H9 (cell line): Measurements from ENCODE around the gene LPCAT1. TPM values are rescaled to one million over a fixed set of nuclear protein-coding genes. Genes with fewer than 3 reads are reported as not detected.

ENCODE experiments used
- DNase-seq: peaks from one replicate; pipeline ENCODE4 v3.0.0-alpha.2; 2017
- H2AFZ ChIP-seq: one replicate; pipeline ENCODE4 v1.6.1; 2013; ENCODE audit warnings: mild to moderate bottlenecking, low read length, control low read depth, moderate library complexity
- H2AK5ac ChIP-seq: 2 replicates; pipeline ENCODE4 v1.6.1; 2013; ENCODE audit warnings: low read length, control low read depth, mixed read lengths; ENCODE audit not compliant: insufficient read length
- H2BK120ac ChIP-seq: one replicate; pipeline ENCODE4 v1.6.1; 2013; ENCODE audit warnings: low read depth, mild to moderate bottlenecking, low read length, control low read depth, inconsistent platforms; ENCODE audit not compliant: poor library complexity, severe bottlenecking
- H2BK12ac ChIP-seq: 2 replicates; pipeline ENCODE4 v1.6.1; 2013; ENCODE audit warnings: low read length, control low read depth, mixed read lengths, low read depth; ENCODE audit not compliant: insufficient read length
- H2BK15ac ChIP-seq: 2 replicates; pipeline ENCODE4 v1.6.1; 2013; ENCODE audit warnings: low read depth, low read length, control low read depth
- H2BK20ac ChIP-seq: one replicate; pipeline ENCODE4 v1.6.1; 2013; ENCODE audit warnings: low read depth, mild to moderate bottlenecking, low read length, control low read depth, inconsistent platforms; ENCODE audit not compliant: poor library complexity, severe bottlenecking
- H2BK5ac ChIP-seq: 2 replicates; pipeline ENCODE4 v1.6.1; 2013; ENCODE audit warnings: low read length, control low read depth, mixed read lengths; ENCODE audit not compliant: insufficient read length
- H3K14ac ChIP-seq: 2 replicates; pipeline ENCODE4 v1.6.1; 2013; ENCODE audit warnings: low read length, control low read depth; ENCODE audit not compliant: insufficient read depth
- H3K18ac ChIP-seq: 2 replicates; pipeline ENCODE4 v1.6.1; 2013; ENCODE audit warnings: low read depth, mild to moderate bottlenecking, mixed read lengths, low read length, control low read depth; ENCODE audit not compliant: insufficient read length
- H3K23ac ChIP-seq: 2 replicates; pipeline ENCODE4 v1.6.1; 2013; ENCODE audit warnings: low read length, control low read depth, mixed read lengths, low read depth; ENCODE audit not compliant: insufficient read length
- H3K23me2 ChIP-seq: 2 replicates; pipeline ENCODE4 v1.6.1; 2013; ENCODE audit warnings: low read depth, mild to moderate bottlenecking, mixed read lengths, low read length, control low read depth; ENCODE audit not compliant: insufficient read length, poor library complexity, severe bottlenecking
- H3K27ac ChIP-seq: 2 replicates; pipeline ENCODE4 v1.5.1; 2013; ENCODE audit warnings: low read length, control low read depth, mixed read lengths, low read depth; ENCODE audit not compliant: insufficient read length
- H3K27me3 ChIP-seq: 2 replicates; pipeline ENCODE4 v1.6.1; 2013; ENCODE audit warnings: low read length, control low read depth, inconsistent platforms; ENCODE audit not compliant: insufficient read depth
- H3K4ac ChIP-seq: 2 replicates; pipeline ENCODE4 v1.6.1; 2013; ENCODE audit warnings: low read depth, mild to moderate bottlenecking, control low read depth, inconsistent platforms, low read length, moderate library complexity
- H3K4me1 ChIP-seq: 2 replicates; pipeline ENCODE4 v1.6.1; 2013; ENCODE audit warnings: low read length, control low read depth, inconsistent platforms; ENCODE audit not compliant: insufficient read depth
- H3K4me2 ChIP-seq: 2 replicates; pipeline ENCODE4 v1.6.1; 2013; ENCODE audit warnings: low read length, control low read depth, mixed read lengths; ENCODE audit not compliant: insufficient read length, insufficient read depth
- H3K56ac ChIP-seq: 2 replicates; pipeline ENCODE4 v1.6.1; 2013; ENCODE audit warnings: low read depth, mild to moderate bottlenecking, mixed read lengths, low read length, control low read depth; ENCODE audit not compliant: insufficient read length
- H3K79me1 ChIP-seq: 2 replicates; pipeline ENCODE4 v1.6.1; 2013; ENCODE audit warnings: low read depth, mild to moderate bottlenecking, moderate library complexity, low read length, control low read depth, inconsistent platforms; ENCODE audit not compliant: insufficient read depth, poor library complexity, severe bottlenecking
- H3K79me2 ChIP-seq: 2 replicates; pipeline ENCODE4 v1.6.1; 2013; ENCODE audit warnings: low read length, control low read depth, inconsistent platforms; ENCODE audit not compliant: insufficient read depth
- H3K9ac ChIP-seq: 2 replicates; pipeline ENCODE4 v1.6.1; 2013; ENCODE audit warnings: low read length, control low read depth, mixed read lengths; ENCODE audit not compliant: insufficient read length; ENCODE audit errors: extremely low read depth
- H3K9me3 ChIP-seq: one replicate; pipeline ENCODE4 v1.6.1; 2013; ENCODE audit warnings: low read depth, low read length, inconsistent platforms; ENCODE audit not compliant: control insufficient read depth
- H3T11ph ChIP-seq: one replicate; pipeline ENCODE4 v1.6.1; 2013; ENCODE audit warnings: mild to moderate bottlenecking, low read length, control low read depth, inconsistent platforms
- H4K20me1 ChIP-seq: one replicate; pipeline ENCODE4 v1.6.1; 2013; ENCODE audit not compliant: control insufficient read depth, insufficient read length, insufficient read depth
- H4K5ac ChIP-seq: 2 replicates; pipeline ENCODE4 v1.6.1; 2013; ENCODE audit warnings: low read depth, mild to moderate bottlenecking, mixed read lengths, low read length, control low read depth; ENCODE audit not compliant: insufficient read length
- H4K8ac ChIP-seq: replicated peaks from 2 replicates; pipeline ENCODE4 v1.6.1; 2013; ENCODE audit warnings: low read length, control low read depth, mixed read lengths, low read depth; ENCODE audit not compliant: insufficient read length
- H4K91ac ChIP-seq: 2 replicates; pipeline ENCODE4 v1.6.1; 2013; ENCODE audit warnings: low read depth, mild to moderate bottlenecking, moderate library complexity, mixed read lengths, low read length, control low read depth; ENCODE audit not compliant: insufficient read length
- H3K27ac Mint-ChIP-seq, 3 experiments: 2 replicates in 2 of 3; 3 replicates in 1 of 3; pipeline ENCODE4 v1.8.0; 2020 to 2021; ENCODE audit warnings: mixed read lengths in 3 of 3, mild to moderate bottlenecking in 1 of 3, moderate library complexity in 1 of 3
- H3K27me3 Mint-ChIP-seq: 2 replicates; pipeline ENCODE4 v1.8.0; 2021; ENCODE audit warnings: low read depth, mild to moderate bottlenecking, moderate library complexity, mixed read lengths
- H3K36me3 Mint-ChIP-seq, 3 experiments: 2 replicates in 2 of 3; 3 replicates in 1 of 3; pipeline ENCODE4 v1.8.0; 2020 to 2021; ENCODE audit warnings: low read depth in 3 of 3, mixed read lengths in 3 of 3; ENCODE audit not compliant: insufficient read depth in 1 of 3
- H3K4me1 Mint-ChIP-seq, 2 experiments: 2 replicates each; pipeline ENCODE4 v1.8.0; 2020; ENCODE audit warnings: mixed read lengths in 2 of 2
- H3K4me3 Mint-ChIP-seq, 2 experiments: 2 replicates in 1 of 2; 3 replicates in 1 of 2; pipeline ENCODE4 v1.8.0; 2020 to 2021; ENCODE audit warnings: mild to moderate bottlenecking in 2 of 2, mixed read lengths in 2 of 2, moderate library complexity in 1 of 2
- H3K9me3 Mint-ChIP-seq, 2 experiments: 2 replicates in 1 of 2; 3 replicates in 1 of 2; pipeline ENCODE4 v1.8.0; 2020; ENCODE audit warnings: mild to moderate bottlenecking in 2 of 2, mixed read lengths in 2 of 2, moderate library complexity in 1 of 2
- WGBS: extraction: QIAGEN DNeasy Blood & Tissue Kit; methylation state at CpG from one replicate; pipeline ENCODE4 v1.1.7; 2013; ENCODE audit warnings: missing lambda C conversion rate, low lambda C conversion rate, mixed read lengths; ENCODE audit not compliant: insufficient read length; ENCODE audit errors: extremely low coverage; 5-methylcytosine and 5-hydroxymethylcytosine counted together
- total RNA-seq: library from RNA; stranded (reverse); gene quantifications from 2 replicates; pipeline ENCODE4 v1.2.1, GENCODE V29; 2021
- TF ChIP-seq, protein P1 (sequence below): fragments of 200-600 bp; sonication (generic); conservative IDR thresholded peaks from 3 replicates; pipeline ENCODE4 v1.8.0; 2021; ENCODE audit warnings: antibody characterized with exemption, mild to moderate bottlenecking

LPCAT1 gene
- total RNA-seq, 1 experiment from 2014 or later: 231 TPM

DNA sequence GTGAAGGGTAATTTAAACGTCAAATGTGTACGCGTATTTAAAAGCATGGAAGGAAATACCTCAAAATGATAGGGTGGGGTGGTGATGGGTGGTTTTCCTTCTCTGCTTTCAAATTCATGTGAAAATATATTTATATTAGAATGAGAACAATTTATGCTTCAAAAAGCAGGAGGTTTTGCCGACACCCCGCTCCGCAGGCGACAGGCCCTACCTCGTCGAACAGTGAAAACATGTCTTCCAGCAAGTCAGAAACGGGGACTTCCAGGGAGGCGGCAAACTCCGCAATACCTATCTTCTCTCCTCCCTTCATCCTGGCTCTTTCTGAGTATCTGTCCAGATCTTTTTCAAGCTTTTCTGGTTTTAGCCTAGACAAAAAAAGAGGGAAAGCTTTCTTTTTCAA lies 50.0 kb downstream of the LPCAT1 start:
- Histone ChIP-seq H3K4me1 (no peaks in the 10 kb centered on the region), H2BK20ac (no peak overlapping the region), H2AFZ (no peak overlapping the region), H2BK120ac (no peak overlapping the region), H3K79me1 (no peaks in the 10 kb centered on the region), H3K23me2 (no peaks in the 10 kb centered on the region), H3K23ac (no peak overlapping the region), H3K27ac (no peak overlapping the region), H3K4ac (no peak overlapping the region), H3K14ac (no peak overlapping the region), H3K27me3 (no peaks in the 10 kb centered on the region), H2BK12ac (no peak overlapping the region), H2BK15ac (no peak overlapping the region), H2AK5ac (no peak overlapping the region), H3K9me3 (no peaks in the 10 kb centered on the region), H4K5ac (no peak overlapping the region), H3K9ac (no peak overlapping the region), H4K91ac (no peak overlapping the region), H4K20me1 (peaks cover 2% of the 10 kb centered on the region), H3K79me2 (no peaks in the 10 kb centered on the region), H4K8ac (no peak overlapping the region), H2BK5ac (no peak overlapping the region), H3K56ac (no peak overlapping the region), H3K18ac (no peak overlapping the region), H3K4me2 (no peak overlapping the region), H3T11ph (no peak overlapping the region)
- Mint-ChIP-seq H3K4me3 (no peak overlapping the region), H3K4me1 (no peaks in the 10 kb centered on the region), H3K27ac (peak overlapping the region in 1 of 3 experiments; percentile 70; a peak in 1 of 7 replicates), H3K9me3 (no peaks in the 10 kb centered on the region), H3K36me3 (peaks cover 46 to 93% (median 86%) of the 10 kb centered on the region in 3 experiments; a peak in 6 of 7 replicates), H3K27me3 (no peaks in the 10 kb centered on the region)
- no peak for DNase-seq
- no CpG with 5 or more reads among the region's 12 CpGs for WGBS
- TF ChIP-seq, protein P1, sequence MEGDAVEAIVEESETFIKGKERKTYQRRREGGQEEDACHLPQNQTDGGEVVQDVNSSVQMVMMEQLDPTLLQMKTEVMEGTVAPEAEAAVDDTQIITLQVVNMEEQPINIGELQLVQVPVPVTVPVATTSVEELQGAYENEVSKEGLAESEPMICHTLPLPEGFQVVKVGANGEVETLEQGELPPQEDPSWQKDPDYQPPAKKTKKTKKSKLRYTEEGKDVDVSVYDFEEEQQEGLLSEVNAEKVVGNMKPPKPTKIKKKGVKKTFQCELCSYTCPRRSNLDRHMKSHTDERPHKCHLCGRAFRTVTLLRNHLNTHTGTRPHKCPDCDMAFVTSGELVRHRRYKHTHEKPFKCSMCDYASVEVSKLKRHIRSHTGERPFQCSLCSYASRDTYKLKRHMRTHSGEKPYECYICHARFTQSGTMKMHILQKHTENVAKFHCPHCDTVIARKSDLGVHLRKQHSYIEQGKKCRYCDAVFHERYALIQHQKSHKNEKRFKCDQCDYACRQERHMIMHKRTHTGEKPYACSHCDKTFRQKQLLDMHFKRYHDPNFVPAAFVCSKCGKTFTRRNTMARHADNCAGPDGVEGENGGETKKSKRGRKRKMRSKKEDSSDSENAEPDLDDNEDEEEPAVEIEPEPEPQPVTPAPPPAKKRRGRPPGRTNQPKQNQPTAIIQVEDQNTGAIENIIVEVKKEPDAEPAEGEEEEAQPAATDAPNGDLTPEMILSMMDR: no peak
